Sigmoid colon (tissue), 7 donors: ENCODE data around the gene SLC34A1. TPM values are rescaled to one million over a fixed set of nuclear protein-coding genes. Genes with fewer than 3 reads are reported as not detected.
A peak's percentile ranks its signal among the peaks of the same experiment; 100 is the strongest.

Source experiments
- DNase-seq: peaks from one replicate; pipeline ENCODE4 v3.0.0-alpha.2; 2019
- H3K27ac ChIP-seq, 4 donors: fragments of 200-600 bp; sonication (generic); one replicate each; pipeline ENCODE4 v1.5.1; 2016 to 2019; ENCODE audit warnings: mild to moderate bottlenecking in 1 of 4
- H3K27me3 ChIP-seq, 3 donors: fragments of 200-600 bp; sonication (generic); one replicate each; pipeline ENCODE4 v1.5.1; 2019; ENCODE audit warnings: mild to moderate bottlenecking in 1 of 3
- H3K36me3 ChIP-seq, 4 donors: fragments of 200-600 bp; sonication (generic); one replicate each; pipeline ENCODE4 v1.5.1; 2016 to 2019
- H3K4me1 ChIP-seq, 4 donors: fragments of 200-600 bp; sonication (generic); one replicate each; pipeline ENCODE4 v1.5.1; 2017 to 2019
- H3K4me3 ChIP-seq, 4 donors: fragments of 200-600 bp; sonication (generic); one replicate each; pipeline ENCODE4 v1.5.1; 2017 to 2019; ENCODE audit warnings: mild to moderate bottlenecking in 2 of 4, moderate library complexity in 1 of 4
- H3K9me3 ChIP-seq, 4 donors: fragments of 200-600 bp in 3 of 4; sonication (generic) in 3 of 4; one replicate each; pipeline versions ENCODE4 v1.5.1 to v1.6.1; 2013 to 2019
- CTCF ChIP-seq, 4 experiments: fragments of 450-650 bp in 3 of 4; fragments of 200-600 bp in 1 of 4; IDR thresholded peaks; one replicate each; pipeline ENCODE4 v1.5.1; 2016 to 2019; ENCODE audit warnings: antibody characterized with exemption in 4 of 4, mild to moderate bottlenecking in 3 of 4, moderate library complexity in 2 of 4
- EP300 ChIP-seq, 4 donors: sonication (generic); formaldehyde crosslinking; IDR thresholded peaks; one replicate each; pipeline ENCODE4 v1.6.1; 2017; ENCODE audit warnings: antibody characterized with exemption in 4 of 4
- POLR2A ChIP-seq, 2 donors: fragments of 450-650 bp; IDR thresholded peaks; one replicate each; pipeline ENCODE4 v1.6.1; 2016; ENCODE audit warnings: antibody characterized with exemption in 2 of 2, mild to moderate bottlenecking in 2 of 2, moderate library complexity in 2 of 2
- POLR2AphosphoS5 ChIP-seq, 4 donors: sonication (generic); formaldehyde crosslinking; IDR thresholded peaks; one replicate each; pipeline ENCODE4 v1.6.1; 2017; ENCODE audit warnings: antibody characterized with exemption in 4 of 4
- WGBS, 2 donors: extraction: QIAGEN DNeasy Blood & Tissue Kit; methylation state at CpG; one replicate each; pipeline ENCODE4 v1.1.7; 2013; 5-methylcytosine and 5-hydroxymethylcytosine counted together
- intact Hi-C: fragments of 100-400 bp; cut with DNase I; formaldehyde crosslinking; loops from one replicate; pipeline ENCODE4 v1.15.1; 2023
- polyA plus RNA-seq, 3 donors: library from polyadenylated mRNA; stranded (reverse); fragments of 200-250 nt; gene quantifications; one replicate each; pipeline ENCODE4 v1.2.3, GENCODE V29; 2013
- total RNA-seq, 4 donors: library from RNA; depleted of rRNA; stranded (reverse); fragments of >200 nt; gene quantifications; one replicate each; pipeline ENCODE4 v1.1.0, GENCODE V29; 2016
- donor health status: healthy with polysubstance abuse.
- donor health status: Bipolar disorder and iron deficiency.
- donor health status: healthy.

SLC34A1 gene
- total and polyA plus RNA-seq, 7 donors: 0.04 TPM; not detected in 6

GRCh38 chr5:177432143-177432838 is 48.1 kb downstream of the SLC34A1 start:
- TF ChIP-seq CTCF (IDR thresholded peaks at IDR 0.05) (no peak), POLR2AphosphoS5 (IDR thresholded peaks at IDR 0.05) (peak in 1 of 4 donors; percentile 4)
- 72 to 87% methylated on average over 18 of the region's 18 CpGs for WGBS, 2 donors
- Histone ChIP-seq H3K4me3 (no peak overlapping the region), H3K4me1 (peaks cover 0 to 35% (median 29%) of the 10 kb centered on the region in 4 donors), H3K27me3 (no peaks in the 10 kb centered on the region), H3K27ac (peak overlapping the region; percentile 2 to 47 (median 22)), H3K9me3 (no peaks in the 10 kb centered on the region), H3K36me3 (peaks cover 25 to 69% (median 54%) of the 10 kb centered on the region in 4 donors)
- peak; percentile 71 for DNase-seq
- intact Hi-C loops: no loop called here

- H3K36me3 ChIP-seq: peaks cover 25 to 77% (median 56%) of the 10 kb centered on the region in 4 donors
- no peaks in the 10 kb centered on the region for H3K27me3 ChIP-seq
- no peak overlapping the region for H3K4me3 ChIP-seq
- peaks cover 0 to 27% (median 21%) of the 10 kb centered on the region in 4 donors for H3K4me1 ChIP-seq
- TF ChIP-seq POLR2A (IDR thresholded peaks at IDR 0.05) (no peak), EP300 (IDR thresholded peaks at IDR 0.05) (no peak), POLR2AphosphoS5 (IDR thresholded peaks at IDR 0.05) (no peak), CTCF (IDR thresholded peaks at IDR 0.05) (no peak)
- no peaks in the 10 kb centered on the region for H3K9me3 ChIP-seq
- WGBS, 2 donors: 93 to 95% methylated on average over 25 of the region's 25 CpGs
- intact Hi-C loops: no loop called here
- no peak for DNase-seq
- peak overlapping the region in 1 of 4 donors; percentile 47 for H3K27ac ChIP-seq
These were observed 48.8 kb downstream of the SLC34A1 start for GRCh38 chr5:177432839-177433657.

- Histone ChIP-seq H3K27me3 (no peaks in the 10 kb centered on the region), H3K27ac (no peak overlapping the region), H3K4me1 (peaks cover 0 to 20% (median 14%) of the 10 kb centered on the region in 4 donors), H3K36me3 (peaks cover 25 to 78% (median 56%) of the 10 kb centered on the region in 4 donors), H3K9me3 (no peaks in the 10 kb centered on the region), H3K4me3 (no peak overlapping the region)
- intact Hi-C loops: no loop called here
- DNase-seq: no peak
- TF ChIP-seq EP300 (IDR thresholded peaks at IDR 0.05) (no peak), POLR2A (IDR thresholded peaks at IDR 0.05) (no peak)
- 92% methylated on average over 29 of the region's 29 CpGs for WGBS, 2 donors
These were observed 49.5 kb downstream of the SLC34A1 start for GRCh38 chr5:177433658-177434217.

GRCh38 chr5:177434437-177434836 is 50.2 kb downstream of the SLC34A1 start:
- H3K9me3 ChIP-seq: no peaks in the 10 kb centered on the region
- 84 to 90% methylated on average over 8 of the region's 8 CpGs for WGBS, 2 donors
- intact Hi-C loops: no loop called here
- H3K36me3 ChIP-seq: peaks cover 25 to 78% (median 56%) of the 10 kb centered on the region in 4 donors
- H3K4me1 ChIP-seq: peaks cover 0 to 17% (median 7%) of the 10 kb centered on the region in 4 donors
- no peak overlapping the region for H3K27ac ChIP-seq
- TF ChIP-seq POLR2A (IDR thresholded peaks at IDR 0.05): no peak
- no peak for TF ChIP-seq CTCF (IDR thresholded peaks at IDR 0.05)
- no peak for TF ChIP-seq EP300 (IDR thresholded peaks at IDR 0.05)
- no peak for TF ChIP-seq POLR2AphosphoS5 (IDR thresholded peaks at IDR 0.05)
- no peak overlapping the region for H3K4me3 ChIP-seq
- no peak for DNase-seq
- no peaks in the 10 kb centered on the region for H3K27me3 ChIP-seq
